Hematopoietic multipotent progenitor cell treated with erythropoietin and hydrocortisone succinate and interleukin-3 and kit ligand, for 4 days (in vitro differentiated cells): ENCODE data around the gene SLU7.
A peak's percentile ranks its signal among the peaks of the same experiment; 100 is the strongest.

ENCODE experiments used
- DNase-seq: peaks from one replicate; pipeline ENCODE4 v3.0.0-alpha.2; 2015

SLU7 gene

GRCh38 chr5:160399402-160400353, 19.2 kb downstream of the SLU7 start, which contains the start of gene FAM200C:
Gene FAM200C (minus strand): TSS chr5:160400054. CDS start chr5:160395490, 4,564 bp downstream.
- peak; percentile 96 for DNase-seq

DNA sequence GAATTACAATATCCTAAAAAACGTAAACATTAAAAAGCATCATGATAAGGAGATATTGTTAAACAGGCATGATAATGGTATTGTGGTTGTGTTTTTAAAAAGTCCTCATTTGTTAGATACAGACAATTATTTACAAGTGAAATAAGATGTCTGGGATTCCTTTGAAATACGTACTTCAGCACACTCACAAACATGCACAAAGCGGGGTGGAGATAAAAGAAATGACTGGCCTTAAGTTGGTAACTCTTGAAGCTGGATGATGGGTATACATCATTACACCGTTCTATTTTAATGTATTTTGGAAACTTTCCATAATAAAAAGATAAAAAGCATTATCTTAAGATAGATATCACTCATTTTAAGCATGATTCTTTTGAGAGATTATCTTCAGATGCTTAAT, 20.1 kb downstream of the SLU7 start:
- DNase-seq, result peak; percentile 23

GRCh38 chr5:160397492-160397891, 21.4 kb downstream of the SLU7 start:
- DNase-seq, result no peak

- DNase-seq, result no peak
Observed at GRCh38 chr5:160395111-160395510, 23.8 kb downstream of the SLU7 start.

GRCh38 chr5:160390787-160391696, 27.8 kb downstream of the SLU7 start:
- peak; percentile 73 for DNase-seq

DNA sequence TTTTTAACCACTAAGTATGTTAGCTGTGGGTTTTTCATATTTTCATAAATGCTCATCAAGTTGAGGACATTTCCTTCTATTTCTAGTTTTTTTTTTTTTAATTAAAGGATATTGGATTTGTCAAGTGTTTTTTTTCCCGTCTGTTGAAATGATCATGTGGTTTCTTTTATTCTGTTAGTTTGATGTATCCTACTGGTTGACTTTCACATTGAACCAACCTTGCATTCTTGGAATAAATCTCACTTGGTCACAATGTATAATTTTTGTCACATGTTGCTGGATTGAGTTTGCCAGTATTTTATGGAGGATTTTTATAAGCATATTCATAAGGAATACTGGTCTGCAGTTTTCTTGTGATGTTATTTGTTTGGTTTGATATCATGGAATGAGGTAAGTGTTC, 31.4 kb downstream of the SLU7 start:
- DNase-seq, result no peak

DNA sequence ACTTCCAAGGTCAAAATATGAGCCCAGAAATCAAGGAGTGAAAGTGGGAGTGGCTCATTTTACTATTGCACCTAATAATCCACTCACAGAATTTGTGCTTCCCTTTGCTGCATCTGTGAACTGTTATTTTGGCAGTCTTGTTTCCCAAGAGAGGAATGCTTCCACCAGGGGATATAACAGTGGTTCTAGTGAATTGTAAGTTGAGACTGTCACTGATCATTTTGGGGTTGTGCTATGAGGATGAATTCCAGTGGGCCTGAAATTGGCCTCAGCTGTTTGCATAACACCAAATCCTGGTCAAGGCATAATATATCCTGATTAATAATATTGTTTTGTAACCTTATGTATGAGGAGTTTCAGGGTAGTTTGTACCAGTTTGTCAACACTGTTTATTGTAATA, 33.4 kb downstream of the SLU7 start:
- no peak for DNase-seq

- peak; percentile 18 for DNase-seq
Observed at GRCh38 chr5:160384681-160385080, 34.2 kb downstream of the SLU7 start.

GRCh38 chr5:160382346-160382745, 36.5 kb downstream of the SLU7 start:
- DNase-seq, result no peak

DNA sequence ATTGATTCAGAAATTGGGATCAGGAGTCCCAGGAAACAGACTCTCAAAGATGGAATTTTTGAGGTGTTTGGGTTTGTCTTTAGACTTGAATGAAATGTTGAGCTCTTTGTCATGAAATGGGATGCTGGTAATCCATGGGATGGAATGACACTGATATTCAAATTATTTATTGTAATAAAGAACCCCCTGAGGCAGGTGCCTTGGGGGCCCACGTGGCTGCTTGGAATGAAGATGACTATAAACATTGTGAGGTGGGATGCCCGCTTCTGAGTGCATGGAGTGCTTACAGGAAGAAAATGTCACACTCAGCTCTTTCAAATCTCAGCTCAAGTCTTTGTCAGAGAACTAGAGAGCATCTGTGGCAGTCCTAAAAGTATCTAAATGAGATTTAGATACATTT, 38.8 kb downstream of the SLU7 start:
- no peak for DNase-seq

DNA sequence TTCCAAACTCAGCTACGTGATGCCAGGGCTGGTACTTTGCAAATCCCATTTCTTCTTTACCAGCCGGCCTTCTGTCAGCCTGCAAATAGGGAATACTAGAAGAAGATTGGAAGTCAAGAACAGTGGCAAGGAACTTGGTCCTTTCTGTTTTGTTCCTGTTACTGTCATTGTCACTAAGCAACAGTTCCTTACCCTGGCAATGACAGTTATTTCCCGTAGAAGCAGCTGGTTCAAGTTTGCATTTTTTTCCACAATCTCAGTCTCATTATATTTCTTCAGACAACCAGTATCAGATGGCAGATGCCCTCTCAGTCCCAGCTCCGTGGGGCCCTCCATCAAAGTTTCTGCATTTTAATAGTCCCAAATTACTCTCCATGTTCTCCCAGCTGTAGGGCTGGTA, 39.4 kb downstream of the SLU7 start:
- DNase-seq, result peak; percentile 26

DNA sequence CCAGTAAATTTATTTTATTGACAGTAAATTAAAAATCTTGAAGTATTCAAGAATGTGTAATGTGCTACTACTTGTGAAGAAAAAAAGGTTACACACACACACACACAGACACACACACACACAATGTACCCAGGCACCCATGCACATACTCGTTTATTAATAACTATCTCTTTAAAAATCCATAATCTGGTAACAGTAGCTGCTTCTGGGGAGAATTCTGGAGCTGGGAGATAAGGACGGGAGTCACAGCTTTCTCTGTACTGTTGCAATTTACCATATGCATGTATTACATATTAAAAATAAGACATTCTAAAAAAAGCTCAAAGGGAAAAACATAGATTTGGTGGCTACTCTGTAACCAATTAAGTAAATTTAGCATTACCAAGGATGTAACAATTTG, 40.6 kb downstream of the SLU7 start:
- DNase-seq, result peak; percentile 84

DNA sequence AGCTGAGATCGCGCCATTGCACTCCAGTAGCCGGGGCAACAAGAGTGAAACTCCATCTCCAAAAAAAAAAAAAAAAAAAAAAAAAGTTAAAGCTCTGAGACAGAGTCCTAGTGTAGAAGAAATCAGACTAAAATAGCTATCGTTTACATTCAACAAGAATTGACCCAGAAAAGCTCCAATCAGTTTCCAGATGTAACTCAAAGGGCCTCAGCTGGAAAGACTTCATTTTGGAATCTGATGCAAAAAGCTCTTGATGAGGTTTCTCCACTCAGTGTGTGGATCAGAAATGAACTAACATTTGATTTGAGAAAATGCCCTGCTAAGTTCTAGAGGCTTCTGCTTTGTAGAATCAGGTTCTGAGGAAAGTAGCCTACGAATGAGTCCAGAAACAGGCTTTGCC, 41.2 kb downstream of the SLU7 start:
- DNase-seq, result no peak

DNA sequence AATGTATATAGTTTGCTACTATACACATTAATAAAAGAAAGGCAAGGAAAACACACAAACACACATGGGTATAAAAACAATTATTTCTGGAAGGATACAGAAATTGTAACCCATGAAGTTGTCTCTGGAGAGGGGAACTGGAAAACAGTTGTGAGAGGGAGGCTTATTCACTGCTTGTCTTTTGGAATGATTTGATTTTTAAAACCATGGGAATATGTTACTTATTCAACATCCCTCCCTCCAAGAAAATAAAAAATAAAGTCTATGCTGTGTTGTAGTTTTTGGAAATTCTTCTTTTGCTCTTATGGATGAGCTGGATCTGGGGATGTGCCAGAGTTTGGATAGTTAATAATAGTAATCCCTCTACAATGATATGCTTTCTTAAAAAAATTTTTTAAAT, 42.5 kb downstream of the SLU7 start:
- DNase-seq, result no peak

GRCh38 chr5:160375701-160376100, 43.2 kb downstream of the SLU7 start:
- no peak for DNase-seq

- DNase-seq, result no peak
Observed at GRCh38 chr5:160375166-160375565, 43.7 kb downstream of the SLU7 start.

GRCh38 chr5:160371294-160371693, 47.6 kb downstream of the SLU7 start:
- DNase-seq, result no peak

DNA sequence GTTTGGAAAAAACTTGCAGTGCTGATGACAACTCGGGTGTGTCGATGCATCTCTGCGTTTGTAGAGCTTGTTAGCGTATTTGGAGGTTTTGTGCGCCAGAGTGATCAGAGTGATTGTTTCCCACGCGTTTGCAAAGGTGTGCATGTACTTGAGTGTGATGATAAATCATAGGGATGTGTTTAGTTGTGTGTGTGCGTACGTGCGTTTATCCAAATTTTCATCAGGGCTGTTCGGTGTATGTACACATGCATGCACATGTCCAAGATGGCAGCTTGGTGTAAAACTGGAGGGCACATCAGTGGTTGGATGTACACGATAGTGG, 48.2 kb downstream of the SLU7 start:
- no peak for DNase-seq

- peak; percentile 41 for DNase-seq
Observed at GRCh38 chr5:160369990-160370712, 48.7 kb downstream of the SLU7 start, which contains the start of gene C1QTNF2. Gene C1QTNF2 (minus strand): TSS chr5:160370626. CDS start chr5:160355011, 15,615 bp downstream.

DNA sequence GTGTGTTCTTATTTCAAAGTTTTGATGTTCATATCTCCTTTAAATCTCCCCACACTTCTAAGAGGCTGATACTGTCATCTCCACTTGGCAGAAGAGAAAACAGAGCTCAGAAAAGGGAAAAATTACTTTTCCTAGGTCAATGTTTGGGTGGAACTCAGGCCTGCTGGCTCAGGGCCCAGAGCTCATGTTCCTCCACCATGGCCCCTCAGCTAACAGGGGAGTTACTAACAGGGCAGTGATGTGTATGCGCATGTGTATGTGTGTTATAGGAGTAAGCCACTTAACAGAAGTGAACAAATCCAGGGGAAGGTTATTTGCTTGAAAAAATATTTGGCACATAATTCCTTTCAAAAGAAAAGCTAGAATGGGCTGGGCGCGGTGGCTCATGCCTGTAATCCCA, 51.0 kb downstream of the SLU7 start:
- no peak for DNase-seq

DNA sequence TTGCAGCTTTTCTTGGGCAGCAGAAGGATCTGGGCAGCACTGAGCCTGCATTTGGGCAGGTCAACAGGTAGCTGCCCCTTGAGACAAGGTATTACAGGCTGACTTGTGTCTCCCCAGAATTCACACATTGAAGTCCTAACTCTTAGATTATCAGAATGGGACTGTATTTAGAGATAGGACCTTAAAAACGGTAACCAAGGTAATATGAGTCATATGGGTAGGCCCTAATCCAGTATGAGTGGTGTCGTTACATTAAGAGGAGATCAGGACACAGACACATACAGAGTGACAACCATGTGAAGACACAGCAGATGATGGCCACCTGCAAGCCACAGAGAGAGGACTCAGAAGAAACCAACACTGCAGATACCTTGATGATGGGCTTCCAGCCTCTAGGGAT, 51.6 kb downstream of the SLU7 start:
- DNase-seq, result peak; percentile 22

- DNase-seq, result no peak
Observed at GRCh38 chr5:160366230-160366629, 52.7 kb downstream of the SLU7 start.
